Measurements from ENCODE around the gene GOLT1A. TPM values are rescaled to one million over a fixed set of nuclear protein-coding genes. Genes with fewer than 3 reads are reported as not detected.

The GOLT1A gene
- total and polyA plus RNA-seq, 2 of the 8 experiments (the other 6 are each of a cell fraction or from before 2014, with no cell fraction given): 7.5 to 8.5 TPM

DNA sequence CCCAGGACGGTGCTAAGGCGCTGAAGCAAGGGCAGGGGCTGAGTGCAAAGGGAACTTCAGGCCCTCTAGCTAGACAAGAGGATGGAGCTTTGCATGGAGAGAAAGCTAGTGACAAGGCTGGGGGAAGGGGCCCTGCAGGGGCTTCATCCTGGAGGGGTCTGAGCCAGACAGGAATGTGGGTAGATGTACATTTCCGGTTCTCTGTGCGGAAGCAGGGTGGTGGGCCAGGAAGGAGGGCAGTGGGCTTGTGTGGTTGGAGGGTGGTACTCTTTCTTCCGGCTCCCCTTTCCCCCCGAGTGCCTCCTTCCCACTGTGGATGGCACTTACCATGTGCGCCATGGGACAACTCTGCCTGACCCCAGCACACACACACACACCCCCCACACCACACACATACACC lies 19.0 kb downstream of the GOLT1A start (continued):
- no peak for TF ChIP-seq CHD2 (IDR thresholded peaks at IDR 0.05; ENCODE audit: low read length)
- no peak for TF ChIP-seq CTBP2 (IDR thresholded peaks at IDR 0.05; ENCODE audit: borderline replicate concordance, insufficient read depth, insufficient read length, low read length)
- no peak for TF ChIP-seq PHF8 (conservative IDR thresholded peaks at IDR 0.05; ENCODE audit: low read depth, low read length)
- no peak for TF ChIP-seq BRCA1 (IDR thresholded peaks at IDR 0.05; ENCODE audit: low read depth, low read length)
- no peak for TF ChIP-seq KDM1A (IDR thresholded peaks at IDR 0.05; ENCODE audit: borderline replicate concordance, low read length)
- no peak for TF ChIP-seq POLR2AphosphoS5 (IDR thresholded peaks at IDR 0.05; ENCODE audit: low read depth, low read length)
